Muscle layer of colon (tissue), 2 donors: Measurements from ENCODE around the gene LIPG.
"Not testable (repeated sequence)": the region's sequence is repeated elsewhere in the genome, so short reads cannot be mapped to it uniquely, and the experiment has no call there.

Experiments
- H3K27ac ChIP-seq: one replicate; pipeline ENCODE4 v1.7.0; 2013; ENCODE audit warnings: low read depth, mild to moderate bottlenecking, low read length, moderate library complexity
- H3K27me3 ChIP-seq, 2 donors: one replicate each; pipeline ENCODE4 v1.7.0; 2013; ENCODE audit warnings: low read length in 2 of 2, mild to moderate bottlenecking in 2 of 2; ENCODE audit not compliant: insufficient read depth in 2 of 2, control insufficient read depth in 1 of 2
- H3K36me3 ChIP-seq: one replicate; pipeline ENCODE4 v1.7.0; 2013; ENCODE audit warnings: mild to moderate bottlenecking, low read length; ENCODE audit not compliant: insufficient read depth
- H3K4me1 ChIP-seq: one replicate; pipeline ENCODE4 v1.7.0; 2013; ENCODE audit warnings: mild to moderate bottlenecking, low read length; ENCODE audit not compliant: insufficient read depth
- H3K4me3 ChIP-seq, 2 donors: one replicate each; pipeline ENCODE4 v1.7.0; 2013; ENCODE audit warnings: low read length in 2 of 2, low read depth in 1 of 2, mild to moderate bottlenecking in 1 of 2, moderate library complexity in 1 of 2
- H3K9ac ChIP-seq: one replicate; pipeline ENCODE4 v1.7.0; 2013; ENCODE audit warnings: low read length
- H3K9me3 ChIP-seq: one replicate; pipeline ENCODE4 v1.7.0; 2013; ENCODE audit warnings: mild to moderate bottlenecking, low read length
- donor health status: abdominal sarcoma.
- donor health status: Adenocarcinoma of cecum.

Gene LIPG

DNA sequence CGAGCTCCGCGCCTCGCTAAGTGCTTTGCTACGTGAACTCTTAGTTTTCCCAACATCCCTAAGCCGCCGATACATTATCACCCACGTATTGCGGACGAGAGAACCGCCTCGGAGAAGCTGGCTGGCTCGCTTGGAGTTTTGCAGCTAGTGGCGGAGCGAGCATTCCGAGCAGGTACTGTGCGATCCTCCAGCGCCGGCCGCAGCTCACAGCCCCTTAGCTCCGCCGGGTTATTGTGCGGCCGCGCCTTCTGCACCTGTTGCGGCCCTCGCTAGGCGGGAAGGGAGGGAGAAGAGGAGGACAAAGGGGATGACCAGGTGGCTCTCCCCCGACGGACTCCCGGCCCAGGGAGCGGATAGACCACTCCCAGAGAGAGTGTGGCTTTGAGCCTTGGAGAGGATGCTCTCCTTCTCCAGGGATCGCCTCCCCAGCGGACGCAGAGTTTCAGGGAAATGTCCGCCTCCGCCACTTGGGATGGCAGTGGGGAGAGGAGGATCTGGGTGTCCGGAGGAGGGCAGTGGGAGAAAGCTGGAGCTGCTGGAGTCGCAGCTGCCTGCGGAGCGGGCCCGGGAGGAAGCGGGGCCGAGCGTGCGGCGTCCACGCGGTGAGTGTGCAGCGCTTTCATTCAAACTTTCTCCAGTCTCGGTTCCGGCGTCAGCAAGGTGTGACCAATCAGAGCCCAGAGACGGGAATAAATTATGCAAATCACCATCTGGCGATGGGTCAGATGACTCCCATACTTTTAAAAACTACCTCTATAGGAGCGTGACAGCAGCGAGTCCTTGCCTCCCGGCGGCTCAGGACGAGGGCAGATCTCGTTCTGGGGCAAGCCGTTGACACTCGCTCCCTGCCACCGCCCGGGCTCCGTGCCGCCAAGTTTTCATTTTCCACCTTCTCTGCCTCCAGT is at the start of gene LIPG:
LIPG (plus strand) TSS at position 769 of the 905 bp plus-strand sequence. CDS start 252 bp downstream, outside the sequence.
- H3K36me3 ChIP-seq: no peaks in the 10 kb centered on the region
- H3K4me3 ChIP-seq: peak within 1 kb of the TSS; percentile 50 to 72
- no peak within 1 kb of the TSS for H3K27ac ChIP-seq
- peaks cover 22 to 31% of the 10 kb centered on the region in 2 donors for H3K27me3 ChIP-seq
- H3K9me3 ChIP-seq: no peaks in the 10 kb centered on the region
- H3K4me1 ChIP-seq: peaks cover 23% of the 10 kb centered on the region
- no peak within 1 kb of the TSS for H3K9ac ChIP-seq

DNA sequence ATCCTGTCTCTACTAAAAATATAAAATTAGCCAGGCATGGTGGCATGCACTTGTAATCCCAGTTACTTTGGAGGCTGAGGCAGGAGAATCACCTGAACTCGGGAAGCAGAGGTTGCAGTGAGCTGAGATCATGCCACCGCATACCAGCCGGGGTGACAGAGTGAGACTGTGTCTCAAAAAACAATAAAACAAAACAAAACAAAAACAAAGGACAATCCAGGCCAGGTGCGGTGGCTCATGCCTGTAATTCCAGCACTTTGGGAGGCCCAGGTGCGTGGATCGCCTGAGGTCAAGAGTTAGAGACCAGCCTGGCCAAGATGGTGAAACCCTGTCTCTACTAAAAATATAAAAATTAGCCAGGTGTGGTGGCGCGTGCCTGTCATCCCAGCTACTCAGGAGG is 49.0 kb upstream of the LIPG start:
- not testable (repeated sequence) for H3K27me3 ChIP-seq, H3K9ac ChIP-seq, H3K4me3 ChIP-seq, H3K27ac ChIP-seq, H3K36me3 ChIP-seq, H3K9me3 ChIP-seq, H3K4me1 ChIP-seq

DNA sequence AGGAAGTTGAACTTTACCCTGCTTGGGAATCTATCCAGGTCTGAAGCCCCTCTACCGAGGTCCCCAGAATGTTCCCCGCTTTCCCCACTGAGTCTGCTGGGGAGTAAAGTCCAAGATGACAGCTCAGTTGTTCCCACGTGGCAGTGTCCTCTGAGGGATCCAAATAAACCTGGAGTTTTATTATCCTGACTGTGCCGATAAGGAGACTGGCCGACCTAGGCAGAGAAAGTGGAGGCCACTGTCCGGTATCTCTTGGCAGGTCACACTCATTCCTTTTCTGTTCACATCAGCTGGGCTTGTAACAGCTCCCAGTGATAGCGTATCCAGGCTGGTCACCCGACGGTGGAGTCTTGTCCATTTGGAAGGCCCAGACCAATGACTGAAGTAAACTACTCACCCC is 47.3 kb upstream of the LIPG start:
- H3K4me3 ChIP-seq: no peak overlapping the region
- H3K9me3 ChIP-seq: no peaks in the 10 kb centered on the region
- no peaks in the 10 kb centered on the region for H3K27me3 ChIP-seq
- H3K36me3 ChIP-seq: no peaks in the 10 kb centered on the region
- no peak overlapping the region for H3K9ac ChIP-seq
- no peak overlapping the region for H3K27ac ChIP-seq
- H3K4me1 ChIP-seq: no peaks in the 10 kb centered on the region

DNA sequence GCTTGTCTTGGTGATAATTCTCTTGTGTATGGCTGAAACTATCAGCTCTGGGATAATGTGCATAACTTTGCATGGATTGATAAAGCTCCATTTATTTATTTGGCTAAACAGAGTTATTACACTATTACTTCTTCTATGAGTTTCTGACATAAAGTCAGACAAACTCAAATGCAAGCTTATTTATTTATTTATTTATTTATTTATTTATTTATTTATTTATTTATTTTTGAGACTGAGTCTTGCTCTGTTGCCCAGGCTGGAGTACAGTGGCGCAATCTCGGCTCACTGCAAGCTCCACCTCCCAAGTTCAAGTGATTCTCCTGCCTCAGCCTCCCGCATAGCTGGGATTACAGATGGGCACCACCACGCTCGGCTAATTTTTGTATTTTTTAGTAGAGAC is 46.9 kb upstream of the LIPG start:
- not testable (repeated sequence) for H3K27ac ChIP-seq, H3K4me1 ChIP-seq, H3K9ac ChIP-seq, H3K9me3 ChIP-seq, H3K36me3 ChIP-seq, H3K4me3 ChIP-seq, H3K27me3 ChIP-seq

DNA sequence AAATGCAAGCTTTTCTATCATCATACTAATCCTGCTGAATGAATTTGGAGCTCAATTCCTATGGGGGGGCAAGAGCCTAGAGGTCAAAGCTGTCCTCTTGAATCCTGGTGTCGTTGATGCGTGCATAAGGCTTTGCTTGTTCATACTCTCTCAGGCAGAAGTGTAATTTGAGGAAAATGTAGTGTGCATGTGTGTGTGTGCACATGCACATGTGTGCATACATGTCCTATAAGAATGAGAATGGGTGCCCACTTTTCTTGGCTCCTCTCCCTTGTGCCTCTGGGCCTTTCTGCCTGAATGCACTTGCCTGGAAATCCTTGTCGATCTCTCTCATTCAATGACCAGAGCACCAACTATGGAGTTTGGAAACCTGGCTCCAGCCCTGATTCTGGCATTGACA is 46.3 kb upstream of the LIPG start:
- H3K36me3 ChIP-seq: no peaks in the 10 kb centered on the region
- H3K27ac ChIP-seq: no peak overlapping the region
- H3K9ac ChIP-seq: no peak overlapping the region
- no peaks in the 10 kb centered on the region for H3K9me3 ChIP-seq
- H3K4me3 ChIP-seq: no peak overlapping the region
- no peaks in the 10 kb centered on the region for H3K4me1 ChIP-seq
- no peaks in the 10 kb centered on the region for H3K27me3 ChIP-seq

DNA sequence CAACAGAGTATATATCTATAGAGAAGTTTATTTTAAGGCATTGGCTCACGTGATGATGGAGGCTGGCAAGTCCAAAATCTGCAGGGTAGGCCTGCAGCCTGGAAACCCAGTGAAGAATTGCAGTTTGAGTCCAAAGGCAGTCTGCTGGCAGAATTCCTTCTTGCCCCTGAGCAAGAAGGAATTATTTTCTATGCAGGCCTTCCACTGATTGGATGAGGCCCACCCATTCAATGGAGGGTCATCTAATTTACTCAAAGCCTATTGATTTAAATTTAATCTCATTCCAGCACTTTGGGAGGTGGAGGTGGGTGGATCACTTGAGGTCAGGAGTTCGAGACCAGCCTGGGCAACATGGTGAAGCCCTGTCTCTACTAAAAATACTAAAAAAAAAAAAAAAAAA is 44.4 kb upstream of the LIPG start:
- Histone ChIP-seq H3K4me1 (no peaks in the 10 kb centered on the region), H3K36me3 (no peaks in the 10 kb centered on the region), H3K4me3 (no peak overlapping the region), H3K9me3 (no peaks in the 10 kb centered on the region), H3K27ac (no peak overlapping the region), H3K27me3 (no peaks in the 10 kb centered on the region), H3K9ac (no peak overlapping the region)

DNA sequence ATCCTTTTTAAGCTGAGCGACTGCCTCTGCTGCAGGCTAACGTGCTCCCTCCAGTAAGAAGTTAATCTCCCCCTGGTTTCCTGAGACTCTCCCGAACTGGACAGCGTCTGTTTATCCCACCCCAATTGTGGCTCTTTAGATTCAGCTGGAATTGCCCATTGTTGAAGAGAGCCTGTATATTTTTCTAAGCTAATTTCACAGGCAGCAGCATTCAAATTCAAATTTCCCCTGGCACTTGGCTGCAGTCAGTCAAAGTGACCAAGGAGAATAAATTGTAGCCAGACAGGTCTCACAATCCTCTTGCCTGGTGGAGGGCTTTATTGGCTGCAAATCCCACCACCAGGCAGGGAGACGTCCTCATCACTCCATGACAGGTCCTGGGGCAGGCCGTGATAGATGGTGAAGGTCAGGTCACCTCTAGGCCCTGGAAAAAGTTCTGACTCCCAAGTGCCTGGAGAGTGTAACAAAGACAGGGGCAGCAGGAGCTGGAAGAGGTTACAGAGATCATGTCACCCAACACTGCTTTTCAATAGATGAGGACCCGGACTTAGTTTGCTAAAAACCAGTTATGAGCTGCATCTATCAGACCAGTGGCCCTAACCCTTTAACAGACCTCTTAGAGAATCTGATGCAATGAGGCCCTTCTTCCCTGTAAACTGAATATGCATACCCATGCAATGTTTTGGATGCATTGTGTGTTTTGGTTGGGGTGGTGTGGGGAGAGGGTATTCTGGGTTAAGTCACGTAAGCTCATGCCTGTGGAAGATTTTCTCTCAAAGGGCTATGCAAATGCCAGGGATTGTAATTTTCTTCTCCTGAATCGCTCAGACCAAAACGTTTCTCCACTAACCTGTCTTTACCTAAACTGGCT is 42.5 kb upstream of the LIPG start:
- H3K4me1 ChIP-seq: no peaks in the 10 kb centered on the region
- H3K9me3 ChIP-seq: no peaks in the 10 kb centered on the region
- H3K27me3 ChIP-seq: no peaks in the 10 kb centered on the region
- H3K27ac ChIP-seq: no peak overlapping the region
- H3K9ac ChIP-seq: no peak overlapping the region
- no peaks in the 10 kb centered on the region for H3K36me3 ChIP-seq
- H3K4me3 ChIP-seq: no peak overlapping the region

DNA sequence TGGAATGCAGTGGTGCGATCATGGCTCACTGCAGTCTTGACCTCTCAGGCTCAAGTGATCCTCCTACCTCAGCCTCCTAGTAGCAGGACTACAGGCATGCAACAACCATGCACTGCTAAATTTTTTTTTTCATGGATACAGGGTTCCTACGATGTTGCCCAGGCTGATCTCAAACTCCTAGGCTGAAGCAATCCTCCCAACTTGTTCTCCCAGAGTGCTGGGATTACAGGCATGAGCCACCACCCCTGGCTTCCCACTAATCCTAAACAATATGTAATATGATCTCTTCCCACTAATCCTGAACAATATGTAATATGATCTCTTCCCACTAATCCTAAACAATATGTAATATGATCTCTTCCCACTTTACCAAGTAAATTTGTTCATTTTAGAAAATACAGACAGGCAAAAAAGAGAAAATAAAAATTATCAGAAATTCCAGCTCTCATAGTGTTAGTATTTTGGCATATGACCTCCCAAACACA is 41.2 kb upstream of the LIPG start:
- Histone ChIP-seq H3K27me3 (no peaks in the 10 kb centered on the region), H3K9ac (no peak overlapping the region), H3K36me3 (no peaks in the 10 kb centered on the region), H3K4me3 (no peak overlapping the region), H3K9me3 (no peaks in the 10 kb centered on the region), H3K4me1 (no peaks in the 10 kb centered on the region), H3K27ac (no peak overlapping the region)

DNA sequence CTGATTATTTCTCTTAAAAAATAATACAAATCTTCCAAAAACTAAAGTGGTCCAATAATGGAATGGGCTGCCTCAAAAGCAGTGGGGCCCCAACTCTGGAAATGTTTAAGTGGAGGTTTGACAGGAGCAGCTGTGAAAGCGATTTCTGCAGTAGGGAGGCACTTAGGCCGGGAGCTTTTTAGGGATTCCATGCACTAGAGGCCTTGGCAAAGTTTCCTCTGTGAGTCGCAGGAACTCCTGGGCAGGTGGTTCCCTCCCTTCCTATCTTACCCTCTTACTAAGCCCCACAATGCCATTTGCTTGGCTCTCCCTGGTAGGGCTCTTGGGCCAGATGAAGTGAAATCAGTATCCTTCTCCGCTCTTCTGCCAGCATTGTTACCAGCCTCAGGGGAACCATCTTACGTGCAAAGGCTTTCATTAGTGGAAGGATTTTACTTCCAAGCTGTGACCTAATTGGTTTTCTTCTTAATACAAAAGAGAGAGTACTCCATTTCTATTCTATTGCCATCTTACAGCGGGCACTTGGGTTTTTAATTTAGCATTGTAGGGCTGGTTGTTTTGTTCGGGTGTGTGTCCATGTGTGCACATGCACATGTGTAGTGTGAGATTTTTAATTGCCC is 40.5 kb upstream of the LIPG start:
- Histone ChIP-seq H3K9me3 (no peaks in the 10 kb centered on the region), H3K4me1 (no peaks in the 10 kb centered on the region), H3K4me3 (no peak overlapping the region), H3K36me3 (no peaks in the 10 kb centered on the region), H3K27me3 (no peaks in the 10 kb centered on the region), H3K9ac (no peak overlapping the region), H3K27ac (no peak overlapping the region)

DNA sequence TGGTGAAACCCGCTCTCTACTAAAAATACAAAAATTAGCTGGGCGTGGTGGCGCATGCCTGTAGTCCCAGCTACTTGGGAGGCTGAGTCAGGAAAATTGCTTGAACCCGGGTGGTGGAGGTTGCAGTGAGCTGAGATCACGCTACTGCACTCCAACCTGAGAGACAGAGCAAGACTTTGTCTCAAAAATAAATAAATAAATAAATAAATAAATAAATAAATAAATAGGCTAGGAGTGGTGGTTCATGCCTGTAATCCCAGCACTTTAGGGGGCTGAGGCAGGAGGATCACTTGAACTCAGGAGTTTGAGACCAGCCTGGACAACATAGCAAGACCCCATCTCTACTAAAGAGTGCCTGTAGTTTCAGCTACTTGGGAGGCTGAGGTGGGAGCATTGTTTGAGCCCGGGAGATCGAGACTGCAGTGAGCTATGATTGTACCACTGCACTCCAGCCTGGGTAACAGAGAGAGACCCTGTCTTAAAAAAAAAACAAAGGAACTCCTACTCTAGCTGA is 38.2 kb upstream of the LIPG start:
- not testable (repeated sequence) for H3K9ac ChIP-seq, H3K4me3 ChIP-seq, H3K27ac ChIP-seq, H3K36me3 ChIP-seq, H3K27me3 ChIP-seq, H3K4me1 ChIP-seq, H3K9me3 ChIP-seq

DNA sequence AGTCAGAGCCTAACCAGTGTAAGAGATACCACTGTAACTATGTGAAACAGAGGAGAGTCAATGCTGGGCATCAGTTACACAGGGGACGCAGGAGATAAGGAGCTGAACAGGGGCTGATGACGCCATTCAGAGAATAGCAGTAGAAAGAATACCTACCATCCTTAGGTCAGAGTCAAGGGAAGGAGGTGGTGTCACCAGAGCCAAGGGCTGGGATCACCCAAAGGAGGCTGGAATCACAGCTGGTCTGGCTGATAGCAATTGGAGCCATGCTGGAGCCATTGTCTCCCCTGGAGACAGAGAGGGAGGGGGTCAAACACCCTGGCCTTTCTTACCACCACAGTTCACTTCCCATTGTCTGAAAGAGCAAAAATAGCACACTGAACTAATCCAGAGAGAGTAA is 37.5 kb upstream of the LIPG start:
- no peak overlapping the region for H3K9ac ChIP-seq

More for the DNA sequence above, 37.5 kb upstream of the LIPG start:
- H3K27ac ChIP-seq: no peak overlapping the region
- no peaks in the 10 kb centered on the region for H3K4me1 ChIP-seq
- no peaks in the 10 kb centered on the region for H3K36me3 ChIP-seq
- H3K9me3 ChIP-seq: no peaks in the 10 kb centered on the region
- no peaks in the 10 kb centered on the region for H3K27me3 ChIP-seq
- H3K4me3 ChIP-seq: no peak overlapping the region
